Measurements from ENCODE around the gene CEP126. TPM values are rescaled to one million over a fixed set of nuclear protein-coding genes. Genes with fewer than 3 reads are reported as not detected.

The CEP126 gene
- total and polyA plus RNA-seq, 8 donors, result 0.47 to 9.6 (median 1.7) TPM

DNA sequence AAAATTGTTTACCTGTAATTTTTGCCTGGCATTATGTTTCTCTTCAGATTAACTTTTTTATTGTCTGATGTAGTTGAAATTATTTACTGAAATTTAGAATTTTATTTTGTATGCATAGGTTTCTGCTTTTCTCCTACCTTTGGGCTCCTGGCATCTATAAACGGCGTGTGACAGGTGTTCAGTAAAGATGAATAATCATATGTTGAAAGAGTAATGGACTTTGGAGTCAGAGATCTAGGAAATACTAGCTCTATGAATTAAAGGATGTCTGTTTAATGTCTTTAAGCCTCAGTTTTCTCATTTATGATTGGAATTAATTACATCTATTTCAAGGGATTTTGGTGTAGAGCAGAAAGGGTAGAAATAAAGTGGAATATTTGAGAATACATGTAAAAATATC lies 8.7 kb downstream of the CEP126 start:
- Histone ChIP-seq H3K4me3 (no peak overlapping the region), H3K36me3 (no peaks in the 10 kb centered on the region), H3K27me3 (no peaks in the 10 kb centered on the region), H3K4me1 (no peaks in the 10 kb centered on the region), H3K9me3 (no peaks in the 10 kb centered on the region), H3K27ac (no peak overlapping the region)
- DNase-seq (no peak), ATAC-seq (no peak), FAIRE-seq (no peak)
- intact Hi-C loops (cut with DNase I), result no loop called here
- TF ChIP-seq, protein P1, sequence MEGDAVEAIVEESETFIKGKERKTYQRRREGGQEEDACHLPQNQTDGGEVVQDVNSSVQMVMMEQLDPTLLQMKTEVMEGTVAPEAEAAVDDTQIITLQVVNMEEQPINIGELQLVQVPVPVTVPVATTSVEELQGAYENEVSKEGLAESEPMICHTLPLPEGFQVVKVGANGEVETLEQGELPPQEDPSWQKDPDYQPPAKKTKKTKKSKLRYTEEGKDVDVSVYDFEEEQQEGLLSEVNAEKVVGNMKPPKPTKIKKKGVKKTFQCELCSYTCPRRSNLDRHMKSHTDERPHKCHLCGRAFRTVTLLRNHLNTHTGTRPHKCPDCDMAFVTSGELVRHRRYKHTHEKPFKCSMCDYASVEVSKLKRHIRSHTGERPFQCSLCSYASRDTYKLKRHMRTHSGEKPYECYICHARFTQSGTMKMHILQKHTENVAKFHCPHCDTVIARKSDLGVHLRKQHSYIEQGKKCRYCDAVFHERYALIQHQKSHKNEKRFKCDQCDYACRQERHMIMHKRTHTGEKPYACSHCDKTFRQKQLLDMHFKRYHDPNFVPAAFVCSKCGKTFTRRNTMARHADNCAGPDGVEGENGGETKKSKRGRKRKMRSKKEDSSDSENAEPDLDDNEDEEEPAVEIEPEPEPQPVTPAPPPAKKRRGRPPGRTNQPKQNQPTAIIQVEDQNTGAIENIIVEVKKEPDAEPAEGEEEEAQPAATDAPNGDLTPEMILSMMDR (IDR thresholded peaks at IDR 0.05), result no peak
- 52% methylated on average over 2 of the region's 2 CpGs for WGBS, 2 donors

DNA sequence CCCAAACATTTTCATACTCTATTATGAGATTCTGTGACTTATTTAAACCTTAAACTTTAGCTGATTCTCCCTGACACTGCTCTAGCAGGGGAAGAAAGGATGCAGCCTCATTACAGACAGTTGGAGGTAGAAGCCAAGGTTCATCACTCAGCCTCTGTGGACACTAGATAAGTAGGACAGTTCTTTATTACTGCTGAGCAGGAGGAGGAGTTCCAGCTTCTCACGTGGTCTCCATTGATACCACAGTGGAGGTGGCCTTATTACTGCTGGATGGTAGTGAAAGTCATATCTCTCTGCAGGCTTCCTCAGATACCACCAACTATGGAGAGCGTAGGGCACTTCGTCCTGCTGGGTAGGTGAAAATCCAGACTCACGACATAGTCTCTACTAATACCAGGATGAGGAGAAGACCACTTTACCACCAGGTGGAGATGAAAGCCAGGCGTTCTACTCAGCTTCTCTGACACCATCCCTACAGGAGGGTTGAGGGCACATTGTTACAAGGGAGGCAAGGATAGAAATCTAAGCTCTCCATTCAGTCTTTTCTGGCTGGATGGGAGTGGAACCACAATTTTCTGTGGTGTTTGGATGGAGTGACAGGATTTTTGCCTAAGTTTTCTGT lies 14.6 kb downstream of the CEP126 start:
- Histone ChIP-seq H3K27me3 (no peaks in the 10 kb centered on the region), H3K9me3 (no peaks in the 10 kb centered on the region), H3K4me3 (no peak overlapping the region), H3K27ac (no peak overlapping the region), H3K4me1 (no peaks in the 10 kb centered on the region), H3K36me3 (no peaks in the 10 kb centered on the region)
- TF ChIP-seq, protein P1 (IDR thresholded peaks at IDR 0.05), result no peak
- 64 to 79% methylated on average over 5 of the region's 5 CpGs for WGBS, 2 donors
- ATAC-seq (no peak), DNase-seq (no peak), FAIRE-seq (no peak)
- intact Hi-C loops (cut with DNase I), result no loop called here

DNA sequence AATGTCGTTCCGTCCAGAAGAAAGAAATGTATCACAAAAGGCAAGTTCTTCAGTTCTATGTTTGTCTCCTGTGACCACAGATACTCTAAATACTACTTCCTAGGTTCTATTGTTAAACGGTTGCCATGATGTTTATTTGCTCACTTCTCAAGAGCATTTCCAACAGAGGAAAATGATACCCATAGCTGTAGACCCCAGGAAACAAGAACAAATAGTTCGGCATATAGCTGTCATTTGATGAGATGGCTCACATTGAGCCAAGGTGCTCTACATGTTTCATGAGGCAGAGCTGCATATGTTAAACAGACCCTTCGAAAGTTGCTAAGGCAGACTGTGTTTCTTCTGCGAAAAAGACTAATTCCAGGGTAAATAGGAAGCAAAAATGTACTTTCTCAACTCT lies 16.9 kb downstream of the CEP126 start:
- FAIRE-seq, result no peak
- intact Hi-C loops (cut with DNase I), result no loop called here
- WGBS, 2 donors, result 65 to 75% methylated on average over 6 of the region's 6 CpGs
- H3K4me1 ChIP-seq, result no peaks in the 10 kb centered on the region
- H3K27me3 ChIP-seq, result no peaks in the 10 kb centered on the region
- H3K27ac ChIP-seq, result no peak overlapping the region
- ATAC-seq, result no peak
- no peak for DNase-seq
- TF ChIP-seq, protein P1 (IDR thresholded peaks at IDR 0.05), result no peak
- no peaks in the 10 kb centered on the region for H3K36me3 ChIP-seq
- no peaks in the 10 kb centered on the region for H3K9me3 ChIP-seq
- H3K4me3 ChIP-seq, result no peak overlapping the region

DNA sequence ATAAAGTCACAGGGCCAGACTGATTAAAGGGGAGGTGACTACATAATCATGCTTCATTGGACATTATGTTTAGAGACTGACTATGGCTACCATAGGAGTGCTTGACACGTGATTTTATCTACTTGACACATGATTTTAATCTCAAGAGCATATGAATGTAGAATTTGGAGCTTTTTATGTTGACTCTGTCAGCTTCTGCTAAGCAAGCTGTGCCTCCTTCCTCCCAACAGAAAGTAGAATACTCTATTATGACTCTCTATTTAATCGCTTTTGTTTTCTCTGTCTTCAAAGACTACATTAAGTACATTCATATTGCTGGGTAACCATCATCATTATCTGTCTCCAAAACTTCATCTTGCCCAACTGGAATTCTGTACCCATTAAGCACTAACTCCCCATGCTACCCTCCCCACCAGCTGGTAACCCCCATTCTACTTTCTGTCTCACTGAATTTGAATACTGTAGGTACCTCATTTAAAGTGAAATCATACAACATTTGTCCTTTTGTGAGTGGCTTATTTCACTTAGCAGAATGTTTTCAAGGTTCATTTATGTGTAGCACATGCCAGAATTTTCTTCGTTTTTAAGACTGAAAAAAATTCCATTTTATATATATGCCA lies 26.2 kb downstream of the CEP126 start:
- intact Hi-C loops (cut with DNase I), result no loop called here
- TF ChIP-seq, protein P1 (IDR thresholded peaks at IDR 0.05), result no peak
- no peak for ATAC-seq
- no peaks in the 10 kb centered on the region for H3K36me3 ChIP-seq
- H3K27me3 ChIP-seq, result no peaks in the 10 kb centered on the region
- WGBS, 2 donors, result 51 to 63% methylated on average over 3 of the region's 3 CpGs
- no peak for FAIRE-seq
- H3K9me3 ChIP-seq, result no peaks in the 10 kb centered on the region
- no peak overlapping the region for H3K4me3 ChIP-seq
- no peaks in the 10 kb centered on the region for H3K4me1 ChIP-seq
- no peak for DNase-seq
- no peak overlapping the region for H3K27ac ChIP-seq

DNA sequence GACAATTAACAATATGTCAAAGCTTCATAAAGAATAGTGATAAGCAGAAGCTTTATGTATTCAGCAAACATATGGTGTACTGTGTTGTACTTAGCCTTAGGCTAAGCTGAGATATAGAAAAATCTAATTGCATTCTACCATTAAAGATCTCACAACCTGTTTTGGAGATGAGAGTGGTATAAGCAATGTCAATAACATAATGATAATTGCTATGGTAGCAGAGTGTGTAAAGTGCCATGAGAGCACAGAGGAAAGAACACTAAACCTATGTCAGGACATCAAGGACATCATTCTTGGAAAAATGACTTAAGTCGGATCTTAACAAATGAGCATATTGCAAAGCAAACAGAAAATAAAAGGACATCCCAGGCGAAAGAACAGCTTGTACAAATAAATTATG lies 30.1 kb downstream of the CEP126 start:
- Histone ChIP-seq H3K27ac (no peak overlapping the region), H3K27me3 (no peaks in the 10 kb centered on the region), H3K4me3 (no peak overlapping the region), H3K9me3 (no peaks in the 10 kb centered on the region), H3K36me3 (no peaks in the 10 kb centered on the region), H3K4me1 (no peaks in the 10 kb centered on the region)
- TF ChIP-seq, protein P1 (IDR thresholded peaks at IDR 0.05), result no peak
- intact Hi-C loops (cut with DNase I), result no loop called here
- ATAC-seq (peak in 2 of 4 donors; percentile 61 to 75), FAIRE-seq (no peak), DNase-seq (no peak)
- WGBS, 2 donors, result 40 to 43% methylated on average over 2 of the region's 2 CpGs
